ENCODE measurements around the gene PDE8B. TPM values are rescaled to one million over a fixed set of nuclear protein-coding genes. Genes with fewer than 3 reads are reported as not detected.

PDE8B gene
- total RNA-seq, 2 experiments from 2014 or later = 0.14 TPM; not detected in 1

- Mint-ChIP-seq H3K27me3 (ENCODE audit: low read depth) (peaks cover 3% of the 10 kb centered on the region), H3K36me3 (ENCODE audit: low read depth) (peaks cover 2% of the 10 kb centered on the region), H3K4me3 (no peak overlapping the region), H3K9me3 (peaks cover 14% of the 10 kb centered on the region), H3K27ac (no peak overlapping the region), H3K4me1 (ENCODE audit: low read depth) (peaks cover 2% of the 10 kb centered on the region)
- CTCF ChIA-PET = no interaction called here
- DNase-seq = no peak
- intact Hi-C loops (cut with micrococcal nuclease) = no loop called here
Observed at GRCh38 chr5:77200663-77201062, 9.8 kb upstream of the PDE8B start.

- H3K36me3 Mint-ChIP-seq (ENCODE audit: low read depth) = peaks cover 2% of the 10 kb centered on the region
- peaks cover 14% of the 10 kb centered on the region for H3K9me3 Mint-ChIP-seq
- CTCF ChIA-PET = interaction anchor here (0.7 kb wide), 1 partner anchor 48 kb away, joined by 5 read pairs; no protein-coding TSS in a partner anchor
- H3K4me3 Mint-ChIP-seq = no peak overlapping the region
- intact Hi-C loops (cut with micrococcal nuclease) = no loop called here
- H3K27ac Mint-ChIP-seq = no peak overlapping the region
- peaks cover 2% of the 10 kb centered on the region for H3K4me1 Mint-ChIP-seq (ENCODE audit: low read depth)
- no peak for DNase-seq
- H3K27me3 Mint-ChIP-seq (ENCODE audit: low read depth) = no peaks in the 10 kb centered on the region
Observed at GRCh38 chr5:77202145-77202544, 8.3 kb upstream of the PDE8B start.

GRCh38 chr5:77204967-77205366 is 5.5 kb upstream of the PDE8B start:
- Mint-ChIP-seq H3K4me3 (no peak overlapping the region), H3K27ac (no peak overlapping the region), H3K4me1 (ENCODE audit: low read depth) (peaks cover 5% of the 10 kb centered on the region), H3K27me3 (ENCODE audit: low read depth) (peaks cover 17% of the 10 kb centered on the region), H3K36me3 (ENCODE audit: low read depth) (no peaks in the 10 kb centered on the region), H3K9me3 (no peaks in the 10 kb centered on the region)
- CTCF ChIA-PET = no interaction called here
- no peak for DNase-seq
- intact Hi-C loops (cut with micrococcal nuclease) = no loop called here

- Mint-ChIP-seq H3K36me3 (ENCODE audit: low read depth) (no peaks in the 10 kb centered on the region), H3K9me3 (no peaks in the 10 kb centered on the region), H3K27me3 (ENCODE audit: low read depth) (peaks cover 40% of the 10 kb centered on the region), H3K27ac (no peak overlapping the region), H3K4me1 (ENCODE audit: low read depth) (peaks cover 11% of the 10 kb centered on the region), H3K4me3 (no peak overlapping the region)
- intact Hi-C loops (cut with micrococcal nuclease) = no loop called here
- DNase-seq = no peak
- CTCF ChIA-PET = interaction anchor here (1.1 kb wide), 1 partner anchor 64 kb away, joined by 4 read pairs; no protein-coding TSS in a partner anchor
Observed at GRCh38 chr5:77208507-77209163, 1.8 kb upstream of the PDE8B start.

- H3K4me1 Mint-ChIP-seq (ENCODE audit: low read depth) = peaks cover 11% of the 10 kb centered on the region
- no peaks in the 10 kb centered on the region for H3K36me3 Mint-ChIP-seq (ENCODE audit: low read depth)
- DNase-seq = no peak
- H3K27me3 Mint-ChIP-seq (ENCODE audit: low read depth) = peaks cover 46% of the 10 kb centered on the region
- H3K4me3 Mint-ChIP-seq = peak overlapping the region; percentile 68
- no peaks in the 10 kb centered on the region for H3K9me3 Mint-ChIP-seq
- H3K27ac Mint-ChIP-seq = no peak overlapping the region
- intact Hi-C loops (cut with micrococcal nuclease) = no loop called here
- CTCF ChIA-PET = no interaction called here
Observed at GRCh38 chr5:77209495-77210090, 887 bp upstream of the PDE8B start.

- CTCF ChIA-PET = interaction anchor here (0.5 kb wide), 1 partner anchor 70 kb away, joined by 3 read pairs; no protein-coding TSS in a partner anchor
- Mint-ChIP-seq H3K4me1 (ENCODE audit: low read depth) (peaks cover 11% of the 10 kb centered on the region), H3K36me3 (ENCODE audit: low read depth) (no peaks in the 10 kb centered on the region), H3K9me3 (no peaks in the 10 kb centered on the region), H3K27me3 (ENCODE audit: low read depth) (peaks cover 60% of the 10 kb centered on the region), H3K27ac (no peak overlapping the region), H3K4me3 (peak overlapping the region; percentile 65)
- intact Hi-C loops (cut with micrococcal nuclease) = no loop called here
- no peak for DNase-seq
Observed at GRCh38 chr5:77210964-77211690, 647 bp downstream of the PDE8B start.

GRCh38 chr5:77211691-77212047 is 1.2 kb downstream of the PDE8B start:
- intact Hi-C loops (cut with micrococcal nuclease) = loop anchor here (2.0 kb wide), 1 partner anchor 57 kb away; no protein-coding TSS in a partner anchor
- H3K27me3 Mint-ChIP-seq (ENCODE audit: low read depth) = peaks cover 64% of the 10 kb centered on the region
- peaks cover 11% of the 10 kb centered on the region for H3K4me1 Mint-ChIP-seq (ENCODE audit: low read depth)
- no peak overlapping the region for H3K27ac Mint-ChIP-seq
- no peaks in the 10 kb centered on the region for H3K36me3 Mint-ChIP-seq (ENCODE audit: low read depth)
- no peak for DNase-seq
- CTCF ChIA-PET = no interaction called here
- no peaks in the 10 kb centered on the region for H3K9me3 Mint-ChIP-seq
- H3K4me3 Mint-ChIP-seq = peak overlapping the region; percentile 65

- Mint-ChIP-seq H3K27ac (no peak overlapping the region), H3K27me3 (ENCODE audit: low read depth) (peaks cover 71% of the 10 kb centered on the region), H3K4me3 (no peak overlapping the region), H3K9me3 (no peaks in the 10 kb centered on the region), H3K36me3 (ENCODE audit: low read depth) (no peaks in the 10 kb centered on the region), H3K4me1 (ENCODE audit: low read depth) (peaks cover 11% of the 10 kb centered on the region)
- CTCF ChIA-PET = no interaction called here
- intact Hi-C loops (cut with micrococcal nuclease) = loop anchor here (2.0 kb wide), 1 partner anchor 59 kb away; no protein-coding TSS in a partner anchor
- DNase-seq = no peak
Observed at GRCh38 chr5:77213601-77214000, 3.1 kb downstream of the PDE8B start.

GRCh38 chr5:77214151-77214550 is 3.7 kb downstream of the PDE8B start:
- intact Hi-C loops (cut with micrococcal nuclease) = no loop called here
- no peak for DNase-seq
- no peak overlapping the region for H3K27ac Mint-ChIP-seq

GRCh38 chr5:77218263-77218662 is 7.8 kb downstream of the PDE8B start:
- intact Hi-C loops (cut with micrococcal nuclease) = no loop called here
- H3K27ac Mint-ChIP-seq = no peak overlapping the region

More at GRCh38 chr5:77214151-77214550, 3.7 kb downstream of the PDE8B start:
- Mint-ChIP-seq H3K36me3 (ENCODE audit: low read depth) (no peaks in the 10 kb centered on the region), H3K4me1 (ENCODE audit: low read depth) (peaks cover 11% of the 10 kb centered on the region), H3K9me3 (no peaks in the 10 kb centered on the region), H3K4me3 (no peak overlapping the region), H3K27me3 (ENCODE audit: low read depth) (peaks cover 67% of the 10 kb centered on the region)
- CTCF ChIA-PET = no interaction called here

GRCh38 chr5:77221115-77221514 is 10.6 kb downstream of the PDE8B start:
- H3K4me3 Mint-ChIP-seq = no peak overlapping the region
- CTCF ChIA-PET = interaction anchor here (0.5 to 0.7 kb wide), 2 partner anchors 196 to 272 kb away, joined by 3 read pairs; no protein-coding TSS in a partner anchor
- H3K27me3 Mint-ChIP-seq (ENCODE audit: low read depth) = peaks cover 32% of the 10 kb centered on the region
- intact Hi-C loops (cut with micrococcal nuclease) = no loop called here
- no peak for DNase-seq
- no peak overlapping the region for H3K27ac Mint-ChIP-seq
- H3K9me3 Mint-ChIP-seq = no peaks in the 10 kb centered on the region
- H3K4me1 Mint-ChIP-seq (ENCODE audit: low read depth) = no peaks in the 10 kb centered on the region
- H3K36me3 Mint-ChIP-seq (ENCODE audit: low read depth) = no peaks in the 10 kb centered on the region

More at GRCh38 chr5:77218263-77218662, 7.8 kb downstream of the PDE8B start:
- Mint-ChIP-seq H3K36me3 (ENCODE audit: low read depth) (no peaks in the 10 kb centered on the region), H3K4me1 (ENCODE audit: low read depth) (no peaks in the 10 kb centered on the region), H3K9me3 (no peaks in the 10 kb centered on the region), H3K4me3 (no peak overlapping the region), H3K27me3 (ENCODE audit: low read depth) (peaks cover 45% of the 10 kb centered on the region)
- no peak for DNase-seq
- CTCF ChIA-PET = interaction anchor here (0.7 kb wide), 1 partner anchor 15 kb away, joined by 4 read pairs; no protein-coding TSS in a partner anchor

GRCh38 chr5:77222722-77223121 is 12.2 kb downstream of the PDE8B start:
- no peak for DNase-seq
- Mint-ChIP-seq H3K4me1 (ENCODE audit: low read depth) (no peaks in the 10 kb centered on the region), H3K27me3 (ENCODE audit: low read depth) (peaks cover 22% of the 10 kb centered on the region), H3K9me3 (no peaks in the 10 kb centered on the region), H3K36me3 (ENCODE audit: low read depth) (no peaks in the 10 kb centered on the region), H3K4me3 (no peak overlapping the region), H3K27ac (no peak overlapping the region)
- CTCF ChIA-PET = no interaction called here
- intact Hi-C loops (cut with micrococcal nuclease) = no loop called here

Measured in activated naive CD4-positive, alpha-beta T cell treated with anti-CD3 and anti-CD28 coated beads for 36 hours (primary cell).